Liver (tissue), 9 donors: ENCODE results near the gene NEURL3. TPM values are rescaled to one million over a fixed set of nuclear protein-coding genes. Genes with fewer than 3 reads are reported as not detected.

Experiments used
- DNase-seq: peaks from one replicate; pipeline ENCODE4 v3.0.0-alpha.2; 2017; ENCODE audit warnings: low spot score
- H3K27ac ChIP-seq, 2 donors: one replicate each; pipeline ENCODE4 v1.7.0; 2013; ENCODE audit warnings: inconsistent platforms in 2 of 2, low read length in 2 of 2, control low read depth in 1 of 2, low read depth in 1 of 2, mild to moderate bottlenecking in 1 of 2
- H3K27me3 ChIP-seq, 4 donors: one replicate each; pipeline versions ENCODE4 v1.6.1 to v1.7.0; 2013; ENCODE audit warnings: low read length in 3 of 4, inconsistent platforms in 1 of 4, mild to moderate bottlenecking in 1 of 4, moderate library complexity in 1 of 4; ENCODE audit not compliant: control insufficient read depth in 4 of 4, insufficient read depth in 4 of 4
- H3K36me3 ChIP-seq, 4 donors: one replicate each; pipeline versions ENCODE4 v1.6.1 to v1.7.0; 2013; ENCODE audit warnings: low read length in 3 of 4, mild to moderate bottlenecking in 3 of 4, low read depth in 1 of 4, moderate library complexity in 1 of 4; ENCODE audit not compliant: control insufficient read depth in 4 of 4, insufficient read depth in 3 of 4
- H3K4me1 ChIP-seq, 4 donors: one replicate each; pipeline versions ENCODE4 v1.6.1 to v1.7.0; 2013; ENCODE audit warnings: low read length in 3 of 4, mild to moderate bottlenecking in 3 of 4, moderate library complexity in 1 of 4; ENCODE audit not compliant: control insufficient read depth in 4 of 4, insufficient read depth in 4 of 4
- H3K4me3 ChIP-seq, 3 donors: one replicate each; pipeline versions ENCODE4 v1.6.1 to v1.7.0; 2013; ENCODE audit warnings: low read length in 3 of 3, control low read depth in 1 of 3, low read depth in 1 of 3, mild to moderate bottlenecking in 1 of 3
- H3K9ac ChIP-seq, 2 donors: one replicate each; pipeline ENCODE4 v1.7.0; 2013; ENCODE audit warnings: low read length in 2 of 2, mild to moderate bottlenecking in 2 of 2, moderate library complexity in 2 of 2, control low read depth in 1 of 2, low read depth in 1 of 2
- H3K9me3 ChIP-seq, 4 donors: one replicate each; pipeline versions ENCODE4 v1.6.1 to v1.7.0; 2013; ENCODE audit warnings: low read length in 3 of 4; ENCODE audit not compliant: control insufficient read depth in 4 of 4
- FOXA1 ChIP-seq: IDR thresholded peaks from 2 replicates; pipeline ENCODE4 v1.6.1; 2016; ENCODE audit warnings: antibody characterized with exemption
- GABPA ChIP-seq, 2 donors: IDR thresholded peaks in 1 of 2; conservative IDR thresholded peaks in 1 of 2; 2 replicates each; pipeline ENCODE4 v1.6.1; 2016; ENCODE audit warnings: antibody characterized with exemption in 2 of 2, mild to moderate bottlenecking in 1 of 2, moderate library complexity in 1 of 2
- HNF4A ChIP-seq, 2 donors: conservative IDR thresholded peaks; 2 replicates each; pipeline ENCODE4 v1.6.1; 2016; ENCODE audit warnings: antibody characterized with exemption in 2 of 2, mild to moderate bottlenecking in 2 of 2
- JUND ChIP-seq, 2 donors: IDR thresholded peaks; 2 replicates each; pipeline ENCODE4 v1.6.1; 2016; ENCODE audit warnings: antibody characterized with exemption in 2 of 2
- RAD21 ChIP-seq, 2 donors: IDR thresholded peaks; 2 replicates each; pipeline ENCODE4 v1.6.1; 2016; ENCODE audit warnings: antibody characterized with exemption in 2 of 2, mild to moderate bottlenecking in 2 of 2
- RXRA ChIP-seq, 2 donors: IDR thresholded peaks; 2 replicates each; pipeline ENCODE4 v1.6.1; 2017 to 2018; ENCODE audit warnings: antibody characterized with exemption in 2 of 2, mild to moderate bottlenecking in 1 of 2
- SP1 ChIP-seq: IDR thresholded peaks from 2 replicates; pipeline ENCODE4 v1.6.1; 2018; ENCODE audit warnings: antibody characterized with exemption, mild to moderate bottlenecking
- TAF1 ChIP-seq: conservative IDR thresholded peaks from 2 replicates; pipeline ENCODE4 v1.6.1; 2016; ENCODE audit warnings: antibody characterized with exemption, mild to moderate bottlenecking
- YY1 ChIP-seq: IDR thresholded peaks from 2 replicates; pipeline ENCODE4 v1.6.1; 2016; ENCODE audit warnings: antibody characterized with exemption, mild to moderate bottlenecking
- WGBS: extraction: QIAGEN DNeasy Blood & Tissue Kit; methylation state at CpG from one replicate; pipeline ENCODE4 v1.1.7; 2013; 5-methylcytosine and 5-hydroxymethylcytosine counted together
- polyA plus RNA-seq, 2 donors: library from polyadenylated mRNA; stranded (reverse) in 1 of 2; unstranded in 1 of 2; fragments of 200-250 nt in 1 of 2; fragments of >200 nt in 1 of 2; fragmentation: Nextera tagmentation in 1 of 2; extraction: Ambion mirVana in 1 of 2; gene quantifications; one replicate each; pipeline versions ENCODE4 v1.2.1 to v1.2.3, GENCODE V29; 2013 to 2015
- total RNA-seq, 2 donors: library from RNA; depleted of rRNA; stranded (reverse); fragments of >200 nt; gene quantifications; one replicate each; pipeline ENCODE4 v1.2.3, GENCODE V29; 2014
- TF ChIP-seq, protein P1 (sequence below): IDR thresholded peaks from 2 replicates; pipeline ENCODE4 v1.6.1; 2016; ENCODE audit warnings: antibody characterized with exemption
- TF ChIP-seq, protein P2 (sequence below): IDR thresholded peaks from 2 replicates; pipeline ENCODE4 v1.6.1; 2016; ENCODE audit warnings: antibody characterized with exemption, mild to moderate bottlenecking
- donor health status: healthy.
- donor health status: healthy.
- donor health status: healthy.
- donor health status: healthy.
- donor health status: healthy.

Gene NEURL3
- total and polyA plus RNA-seq, 4 donors, result 0.61 to 3.4 (median 1.4) TPM

DNA sequence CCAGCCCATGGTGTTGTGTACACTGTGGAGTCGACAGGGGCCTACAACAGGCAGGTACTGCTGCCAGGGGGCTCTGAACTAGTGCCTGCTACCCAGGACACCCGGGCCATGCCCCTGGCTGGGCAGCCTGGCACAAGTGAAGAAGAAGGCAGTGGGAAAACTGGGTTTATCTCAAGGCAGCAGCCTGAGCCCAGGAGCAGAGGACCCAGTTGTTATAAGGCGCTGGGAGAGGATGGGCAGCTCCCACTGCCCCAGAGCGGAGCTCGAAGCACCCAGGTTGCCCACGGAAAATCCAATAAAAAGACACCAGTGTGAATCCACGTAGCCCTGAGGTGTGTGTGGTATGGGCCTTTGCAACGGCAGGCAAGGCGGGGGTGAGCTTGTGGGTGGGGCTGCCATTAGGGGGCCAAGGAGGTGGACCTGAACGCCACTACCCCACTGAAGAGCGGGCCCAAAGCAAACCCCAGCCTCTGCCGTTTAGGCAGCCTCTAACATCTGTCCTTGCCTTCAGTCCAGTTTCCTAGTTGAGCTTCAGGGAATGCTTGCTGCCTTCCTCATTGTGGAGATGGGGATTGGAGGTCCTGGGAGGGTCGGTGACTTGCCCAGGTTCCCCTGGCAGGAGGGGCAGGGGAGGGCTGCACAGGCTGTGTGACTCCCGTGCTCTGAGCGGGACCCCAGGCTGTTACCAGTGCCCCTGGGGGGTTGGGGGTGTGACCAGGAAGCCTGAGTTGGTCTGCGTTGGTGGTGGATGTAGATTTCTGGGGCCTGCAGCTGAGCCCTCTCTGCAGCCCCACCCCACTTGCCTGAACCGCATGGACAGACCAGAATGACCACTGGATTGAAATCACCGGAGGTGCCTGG lies 47.4 kb upstream of the NEURL3 start:
- H3K36me3 ChIP-seq, result peaks cover 0 to 3% (median 1%) of the 10 kb centered on the region in 4 donors
- H3K27me3 ChIP-seq, result no peaks in the 10 kb centered on the region
- H3K4me1 ChIP-seq, result peaks cover 6 to 47% (median 29%) of the 10 kb centered on the region in 4 donors
- H3K4me3 ChIP-seq, result no peak overlapping the region
- no peak for TF ChIP-seq GABPA (IDR thresholded peaks at IDR 0.05 in 1 of 2, conservative IDR thresholded peaks at IDR 0.05 in 1 of 2)
- no peak for TF ChIP-seq SP1
- peak overlapping the region; percentile 4 to 35 for H3K27ac ChIP-seq
- H3K9ac ChIP-seq, result no peak overlapping the region
- WGBS, result 90% methylated on average over 18 of the region's 18 CpGs
- H3K9me3 ChIP-seq, result no peaks in the 10 kb centered on the region
- no peak for DNase-seq

DNA sequence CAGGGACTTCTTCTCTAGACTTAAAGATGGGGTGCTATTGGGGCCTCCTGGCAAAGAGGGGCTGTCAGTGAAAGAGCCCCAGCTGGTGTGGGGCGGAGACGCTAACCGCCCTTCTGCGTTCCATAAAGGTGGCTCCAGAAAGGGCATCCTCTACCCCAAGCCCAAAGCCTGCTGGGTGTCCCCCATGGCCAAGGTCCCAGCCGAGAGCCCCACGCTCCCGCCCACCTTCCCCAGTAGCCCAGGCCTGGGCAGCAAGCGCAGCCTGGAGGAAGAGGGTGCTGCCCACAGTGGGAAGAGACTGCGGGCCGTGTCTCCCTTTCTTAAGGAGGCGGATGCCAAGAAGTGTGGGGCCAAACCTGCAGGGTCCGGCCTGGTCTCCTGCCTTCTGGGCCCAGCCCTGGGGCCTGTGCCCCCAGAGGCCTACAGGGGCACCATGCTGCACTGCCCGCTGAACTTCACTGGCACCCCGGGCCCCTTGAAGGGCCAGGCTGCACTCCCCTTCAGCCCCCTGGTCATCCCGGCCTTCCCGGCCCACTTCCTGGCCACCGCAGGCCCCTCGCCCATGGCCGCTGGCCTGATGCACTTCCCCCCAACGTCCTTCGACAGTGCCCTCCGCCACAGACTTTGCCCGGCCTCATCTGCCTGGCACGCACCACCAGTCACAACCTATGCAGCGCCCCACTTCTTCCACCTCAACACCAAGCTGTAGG lies 46.6 kb upstream of the NEURL3 start:
- TF ChIP-seq, protein P1, sequence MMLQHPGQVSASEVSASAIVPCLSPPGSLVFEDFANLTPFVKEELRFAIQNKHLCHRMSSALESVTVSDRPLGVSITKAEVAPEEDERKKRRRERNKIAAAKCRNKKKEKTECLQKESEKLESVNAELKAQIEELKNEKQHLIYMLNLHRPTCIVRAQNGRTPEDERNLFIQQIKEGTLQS, result no peak
- TF ChIP-seq HNF4A (conservative IDR thresholded peaks at IDR 0.05) (no peak), GABPA (IDR thresholded peaks at IDR 0.05 in 1 of 2, conservative IDR thresholded peaks at IDR 0.05 in 1 of 2) (no peak), RXRA (IDR thresholded peaks at IDR 0.05) (no peak), YY1 (no peak), FOXA1 (no peak), RAD21 (IDR thresholded peaks at IDR 0.05) (no peak), JUND (IDR thresholded peaks at IDR 0.05) (no peak), TAF1 (no peak), SP1 (no peak)
- TF ChIP-seq, protein P2, sequence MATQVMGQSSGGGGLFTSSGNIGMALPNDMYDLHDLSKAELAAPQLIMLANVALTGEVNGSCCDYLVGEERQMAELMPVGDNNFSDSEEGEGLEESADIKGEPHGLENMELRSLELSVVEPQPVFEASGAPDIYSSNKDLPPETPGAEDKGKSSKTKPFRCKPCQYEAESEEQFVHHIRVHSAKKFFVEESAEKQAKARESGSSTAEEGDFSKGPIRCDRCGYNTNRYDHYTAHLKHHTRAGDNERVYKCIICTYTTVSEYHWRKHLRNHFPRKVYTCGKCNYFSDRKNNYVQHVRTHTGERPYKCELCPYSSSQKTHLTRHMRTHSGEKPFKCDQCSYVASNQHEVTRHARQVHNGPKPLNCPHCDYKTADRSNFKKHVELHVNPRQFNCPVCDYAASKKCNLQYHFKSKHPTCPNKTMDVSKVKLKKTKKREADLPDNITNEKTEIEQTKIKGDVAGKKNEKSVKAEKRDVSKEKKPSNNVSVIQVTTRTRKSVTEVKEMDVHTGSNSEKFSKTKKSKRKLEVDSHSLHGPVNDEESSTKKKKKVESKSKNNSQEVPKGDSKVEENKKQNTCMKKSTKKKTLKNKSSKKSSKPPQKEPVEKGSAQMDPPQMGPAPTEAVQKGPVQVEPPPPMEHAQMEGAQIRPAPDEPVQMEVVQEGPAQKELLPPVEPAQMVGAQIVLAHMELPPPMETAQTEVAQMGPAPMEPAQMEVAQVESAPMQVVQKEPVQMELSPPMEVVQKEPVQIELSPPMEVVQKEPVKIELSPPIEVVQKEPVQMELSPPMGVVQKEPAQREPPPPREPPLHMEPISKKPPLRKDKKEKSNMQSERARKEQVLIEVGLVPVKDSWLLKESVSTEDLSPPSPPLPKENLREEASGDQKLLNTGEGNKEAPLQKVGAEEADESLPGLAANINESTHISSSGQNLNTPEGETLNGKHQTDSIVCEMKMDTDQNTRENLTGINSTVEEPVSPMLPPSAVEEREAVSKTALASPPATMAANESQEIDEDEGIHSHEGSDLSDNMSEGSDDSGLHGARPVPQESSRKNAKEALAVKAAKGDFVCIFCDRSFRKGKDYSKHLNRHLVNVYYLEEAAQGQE, result no peak
- Histone ChIP-seq H3K4me1 (peaks cover 6 to 47% (median 29%) of the 10 kb centered on the region in 4 donors), H3K27ac (peak overlapping the region; percentile 95), H3K9ac (peak overlapping the region in 1 of 2 donors; percentile 88), H3K36me3 (peaks cover 0 to 3% (median 1%) of the 10 kb centered on the region in 4 donors), H3K4me3 (no peak overlapping the region), H3K27me3 (no peaks in the 10 kb centered on the region), H3K9me3 (no peaks in the 10 kb centered on the region)
- WGBS, result 92% methylated on average over 25 of the region's 25 CpGs
- no peak for DNase-seq
